Progenitor cell of endocrine pancreas (in vitro differentiated cells): ENCODE results near the gene BMP6. TPM values are rescaled to one million over a fixed set of nuclear protein-coding genes. Genes with fewer than 3 reads are reported as not detected.

Experiments used
- DNase-seq: peaks from one replicate; pipeline ENCODE4 v3.0.0; 2021; ENCODE audit warnings: low spot score; ENCODE audit not compliant: unreplicated experiment
- H3K27ac Mint-ChIP-seq: 2 replicates; pipeline ENCODE4 v1.8.0; 2021; ENCODE audit warnings: mild to moderate bottlenecking, moderate library complexity, mixed read lengths
- H3K27me3 Mint-ChIP-seq: 2 replicates; pipeline ENCODE4 v1.8.0; 2021; ENCODE audit warnings: mixed read lengths
- H3K36me3 Mint-ChIP-seq: 2 replicates; pipeline ENCODE4 v1.8.0; 2022; ENCODE audit warnings: mixed read lengths; ENCODE audit not compliant: insufficient read depth
- H3K4me1 Mint-ChIP-seq: 2 replicates; pipeline ENCODE4 v1.8.0; 2021; ENCODE audit warnings: low read depth, mixed read lengths
- H3K4me3 Mint-ChIP-seq: 2 replicates; pipeline ENCODE4 v1.8.0; 2021; ENCODE audit warnings: low read depth, mild to moderate bottlenecking, moderate library complexity, mixed read lengths
- H3K9me3 Mint-ChIP-seq: 2 replicates; pipeline ENCODE4 v1.8.0; 2021; ENCODE audit warnings: low read depth, mixed read lengths
- CTCF ChIP-seq: fragments of 200-600 bp; sonication (generic); IDR thresholded peaks from one replicate; pipeline ENCODE4 v1.5.0; 2021; ENCODE audit warnings: antibody characterized with exemption, mild to moderate bottlenecking; ENCODE audit not compliant: unreplicated experiment
- total RNA-seq: library from RNA; stranded (reverse); gene quantifications from 2 replicates; pipeline ENCODE4 v1.2.1, GENCODE V29; 2021

Gene BMP6
- total RNA-seq, 1 donor from 2014 or later: 3.4 TPM

- peaks cover 45% of the 10 kb centered on the region for H3K27me3 Mint-ChIP-seq
- H3K4me3 Mint-ChIP-seq: no peak overlapping the region
- no peaks in the 10 kb centered on the region for H3K4me1 Mint-ChIP-seq
- no peak for TF ChIP-seq CTCF
- H3K36me3 Mint-ChIP-seq: no peaks in the 10 kb centered on the region
- H3K9me3 Mint-ChIP-seq: peaks cover 6% of the 10 kb centered on the region
- H3K27ac Mint-ChIP-seq: no peak overlapping the region
- DNase-seq: no peak
These were observed 68.6 kb downstream of the BMP6 start for GRCh38 chr6:7794509-7794908.

GRCh38 chr6:7797386-7797785 is 71.5 kb downstream of the BMP6 start:
- Mint-ChIP-seq H3K4me1 (peaks cover 3% of the 10 kb centered on the region), H3K36me3 (no peaks in the 10 kb centered on the region), H3K27ac (no peak overlapping the region), H3K27me3 (peaks cover 38% of the 10 kb centered on the region), H3K9me3 (peaks cover 6% of the 10 kb centered on the region), H3K4me3 (no peak overlapping the region)
- DNase-seq: no peak
- TF ChIP-seq CTCF: no peak

GRCh38 chr6:7798751-7799150 is 72.9 kb downstream of the BMP6 start:
- Mint-ChIP-seq H3K9me3 (peaks cover 6% of the 10 kb centered on the region), H3K27me3 (peaks cover 42% of the 10 kb centered on the region), H3K27ac (no peak overlapping the region), H3K4me3 (no peak overlapping the region), H3K4me1 (peaks cover 3% of the 10 kb centered on the region), H3K36me3 (no peaks in the 10 kb centered on the region)
- no peak for TF ChIP-seq CTCF
- DNase-seq: no peak

- H3K4me1 Mint-ChIP-seq: peaks cover 3% of the 10 kb centered on the region
- no peak overlapping the region for H3K27ac Mint-ChIP-seq
- DNase-seq: no peak
- no peaks in the 10 kb centered on the region for H3K36me3 Mint-ChIP-seq
- no peak for TF ChIP-seq CTCF
- no peak overlapping the region for H3K4me3 Mint-ChIP-seq
- H3K27me3 Mint-ChIP-seq: peaks cover 38% of the 10 kb centered on the region
- H3K9me3 Mint-ChIP-seq: peaks cover 6% of the 10 kb centered on the region
These were observed 76.8 kb downstream of the BMP6 start for GRCh38 chr6:7802662-7803061.

- H3K4me1 Mint-ChIP-seq: peaks cover 3% of the 10 kb centered on the region
- no peak for TF ChIP-seq CTCF
- no peak for DNase-seq
- H3K36me3 Mint-ChIP-seq: no peaks in the 10 kb centered on the region
- H3K27me3 Mint-ChIP-seq: peaks cover 38% of the 10 kb centered on the region
- no peak overlapping the region for H3K27ac Mint-ChIP-seq
- H3K9me3 Mint-ChIP-seq: peaks cover 6% of the 10 kb centered on the region
- H3K4me3 Mint-ChIP-seq: no peak overlapping the region
These were observed 77.3 kb downstream of the BMP6 start for GRCh38 chr6:7803214-7803613.
